CD14-positive monocyte (primary cell): ENCODE data around the gene RIPOR3. TPM values are rescaled to one million over a fixed set of nuclear protein-coding genes. Genes with fewer than 3 reads are reported as not detected.

Source experiments
- DNase-seq, 3 donors: peaks; one replicate each; pipeline ENCODE4 v3.0.0-alpha.2; 2011 to 2022
- H2AFZ ChIP-seq: 2 replicates; pipeline ENCODE4 v1.6.0; 2012; ENCODE audit warnings: mild to moderate bottlenecking, low read depth, low read length, inconsistent platforms; ENCODE audit not compliant: insufficient read depth, poor library complexity, severe bottlenecking
- H3K27ac ChIP-seq, 2 donors: 1 replicate in 1 of 2; 2 replicates in 1 of 2; pipeline ENCODE4 v1.5.1; 2012 to 2013; ENCODE audit warnings: low read length in 2 of 2, control low read depth in 1 of 2, inconsistent platforms in 1 of 2, low read depth in 1 of 2, mild to moderate bottlenecking in 1 of 2
- H3K27me3 ChIP-seq, 2 donors: one replicate each; pipeline versions ENCODE4 v1.6.0 to v1.6.1; 2011 to 2013; ENCODE audit warnings: low read length in 2 of 2; ENCODE audit not compliant: control insufficient read depth in 2 of 2, insufficient read depth in 2 of 2
- H3K36me3 ChIP-seq, 2 donors: replicated peaks in 1 of 2; 1 replicate in 1 of 2; 2 replicates in 1 of 2; pipeline versions ENCODE4 v1.5.1 to v1.6.1; 2012 to 2013; ENCODE audit warnings: low read length in 2 of 2, control low read depth in 1 of 2, inconsistent platforms in 1 of 2, mild to moderate bottlenecking in 1 of 2; ENCODE audit not compliant: insufficient read depth in 2 of 2, control insufficient read depth in 1 of 2
- H3K4me1 ChIP-seq, 2 donors: 1 replicate in 1 of 2; 2 replicates in 1 of 2; pipeline versions ENCODE4 v1.5.1 to v1.6.1; 2012 to 2013; ENCODE audit warnings: low read length in 2 of 2, control low read depth in 1 of 2, inconsistent platforms in 1 of 2, mild to moderate bottlenecking in 1 of 2, moderate library complexity in 1 of 2; ENCODE audit not compliant: insufficient read depth in 2 of 2, control insufficient read depth in 1 of 2
- H3K4me2 ChIP-seq: replicated peaks from 2 replicates; pipeline ENCODE3; 2012; ENCODE audit warnings: low read length, moderate library complexity, mild to moderate bottlenecking; ENCODE audit not compliant: poor library complexity, severe bottlenecking; ENCODE audit errors: extremely low read depth
- H3K4me3 ChIP-seq, 3 experiments: fragments of 200-600 bp in 1 of 3; sonication (generic) in 1 of 3; replicated peaks in 1 of 3; 1 replicate in 2 of 3; 2 replicates in 1 of 3; pipeline ENCODE4 v1.5.1; 2011 to 2013; ENCODE audit warnings: low read length in 3 of 3, mild to moderate bottlenecking in 3 of 3, control low read depth in 2 of 3, low read depth in 2 of 3, inconsistent platforms in 1 of 3, moderate library complexity in 1 of 3
- H3K79me2 ChIP-seq: 2 replicates; pipeline ENCODE4 v1.6.0; 2012; ENCODE audit warnings: mild to moderate bottlenecking, control low read depth, inconsistent platforms, low read length, moderate library complexity; ENCODE audit not compliant: insufficient read depth
- H3K9ac ChIP-seq: 2 replicates; pipeline ENCODE4 v1.6.0; 2017; ENCODE audit warnings: low read length, mild to moderate bottlenecking; ENCODE audit not compliant: insufficient read depth, poor library complexity, severe bottlenecking
- H3K9me3 ChIP-seq, 2 donors: replicated peaks in 1 of 2; 1 replicate in 1 of 2; 2 replicates in 1 of 2; pipeline versions ENCODE4 v1.5.1 to v1.6.1; 2012 to 2013; ENCODE audit warnings: low read length in 2 of 2, control low read depth in 1 of 2; ENCODE audit not compliant: control insufficient read depth in 1 of 2, insufficient read depth in 1 of 2
- H4K20me1 ChIP-seq: 2 replicates; pipeline ENCODE4 v1.6.0; 2012; ENCODE audit warnings: mild to moderate bottlenecking, low read length, control low read depth, moderate library complexity; ENCODE audit not compliant: insufficient read depth
- H3K27ac Mint-ChIP-seq, 7 donors: one replicate each; pipeline ENCODE4 v1.8.0; 2020; ENCODE audit warnings: mild to moderate bottlenecking in 7 of 7, mixed read lengths in 7 of 7, moderate library complexity in 6 of 7, inconsistent platforms in 2 of 7
- H3K27me3 Mint-ChIP-seq, 3 donors: one replicate each; pipeline ENCODE4 v1.8.0; 2021 to 2022; ENCODE audit warnings: low read depth in 3 of 3, mild to moderate bottlenecking in 3 of 3, mixed read lengths in 3 of 3, moderate library complexity in 3 of 3, inconsistent platforms in 1 of 3
- H3K36me3 Mint-ChIP-seq, 2 donors: one replicate each; pipeline ENCODE4 v1.8.0; 2020; ENCODE audit warnings: mixed read lengths in 2 of 2, inconsistent platforms in 1 of 2, mild to moderate bottlenecking in 1 of 2
- H3K4me1 Mint-ChIP-seq: one replicate; pipeline ENCODE4 v1.8.0; 2020; ENCODE audit warnings: mild to moderate bottlenecking, mixed read lengths
- H3K4me3 Mint-ChIP-seq, 2 donors: one replicate each; pipeline ENCODE4 v1.8.0; 2020; ENCODE audit warnings: mild to moderate bottlenecking in 2 of 2, mixed read lengths in 2 of 2, moderate library complexity in 1 of 2
- H3K9me3 Mint-ChIP-seq, 7 donors: one replicate each; pipeline ENCODE4 v1.8.0; 2020 to 2022; ENCODE audit warnings: mixed read lengths in 7 of 7, mild to moderate bottlenecking in 6 of 7, moderate library complexity in 6 of 7, inconsistent platforms in 2 of 7
- WGBS: methylation state at CpG from one replicate; pipeline ENCODE4 v1.1.5; 2013; ENCODE audit warnings: missing lambda C conversion rate; ENCODE audit not compliant: insufficient coverage; 5-methylcytosine and 5-hydroxymethylcytosine counted together
- intact Hi-C, 2 donors: fragments of 100-400 bp; cut with micrococcal nuclease; formaldehyde crosslinking; loops; one replicate each; pipeline versions ENCODE4 v1.15.0 to v1.15.1; 2023
- polyA plus RNA-seq, 3 donors: library from polyadenylated mRNA; depleted of rRNA in 1 of 3; unstranded in 2 of 3; stranded (reverse) in 1 of 3; fragments of 300-500 nt in 2 of 3; fragments of >200 nt in 1 of 3; fragmentation: Illumina TruSeq in 2 of 3; gene quantifications; 1 replicate in 2 of 3; 2 replicates in 1 of 3; pipeline ENCODE4 v1.2.3, GENCODE V29; 2012 to 2021
- TF ChIP-seq, protein P1 (sequence below): fragments of 200-600 bp; IDR thresholded peaks from one replicate; pipeline ENCODE4 v1.8.0; 2022; ENCODE audit warnings: antibody characterized with exemption, mild to moderate bottlenecking

The RIPOR3 gene
- polyA plus RNA-seq, 3 donors = not detected

DNA sequence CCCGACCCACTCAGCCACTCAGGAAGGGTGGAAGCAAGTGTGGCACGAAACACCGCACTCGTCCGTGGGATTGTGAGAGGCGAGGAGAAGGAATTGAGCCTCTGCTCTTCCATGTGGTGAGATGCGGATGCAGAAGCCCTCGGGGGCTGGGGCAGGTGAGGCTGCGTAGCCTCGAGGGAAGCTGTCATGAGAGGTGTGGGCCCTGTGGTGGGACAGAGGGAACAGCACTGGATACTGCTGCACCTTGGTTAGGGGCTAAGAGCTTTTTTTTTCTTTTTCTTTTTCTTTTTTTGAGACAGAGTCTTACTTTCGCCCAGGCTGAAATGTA lies 94.7 kb downstream of the RIPOR3 start:
- DNase-seq = no peak
- TF ChIP-seq, protein P1, sequence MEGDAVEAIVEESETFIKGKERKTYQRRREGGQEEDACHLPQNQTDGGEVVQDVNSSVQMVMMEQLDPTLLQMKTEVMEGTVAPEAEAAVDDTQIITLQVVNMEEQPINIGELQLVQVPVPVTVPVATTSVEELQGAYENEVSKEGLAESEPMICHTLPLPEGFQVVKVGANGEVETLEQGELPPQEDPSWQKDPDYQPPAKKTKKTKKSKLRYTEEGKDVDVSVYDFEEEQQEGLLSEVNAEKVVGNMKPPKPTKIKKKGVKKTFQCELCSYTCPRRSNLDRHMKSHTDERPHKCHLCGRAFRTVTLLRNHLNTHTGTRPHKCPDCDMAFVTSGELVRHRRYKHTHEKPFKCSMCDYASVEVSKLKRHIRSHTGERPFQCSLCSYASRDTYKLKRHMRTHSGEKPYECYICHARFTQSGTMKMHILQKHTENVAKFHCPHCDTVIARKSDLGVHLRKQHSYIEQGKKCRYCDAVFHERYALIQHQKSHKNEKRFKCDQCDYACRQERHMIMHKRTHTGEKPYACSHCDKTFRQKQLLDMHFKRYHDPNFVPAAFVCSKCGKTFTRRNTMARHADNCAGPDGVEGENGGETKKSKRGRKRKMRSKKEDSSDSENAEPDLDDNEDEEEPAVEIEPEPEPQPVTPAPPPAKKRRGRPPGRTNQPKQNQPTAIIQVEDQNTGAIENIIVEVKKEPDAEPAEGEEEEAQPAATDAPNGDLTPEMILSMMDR = no peak
- no peak overlapping the region for H2AFZ ChIP-seq
- no peak overlapping the region for H3K4me2 ChIP-seq
- H3K4me1 ChIP-seq = no peaks in the 10 kb centered on the region
- WGBS = 97% methylated on average over 6 of the region's 11 CpGs
- intact Hi-C loops = no loop called here
- H4K20me1 ChIP-seq = no peaks in the 10 kb centered on the region
- no peaks in the 10 kb centered on the region for H3K36me3 Mint-ChIP-seq
- no peaks in the 10 kb centered on the region for H3K79me2 ChIP-seq
- H3K9me3 ChIP-seq = no peaks in the 10 kb centered on the region
- H3K9me3 Mint-ChIP-seq = peaks cover 0 to 2% (median 0%) of the 10 kb centered on the region in 7 donors
- H3K27ac ChIP-seq = no peak overlapping the region
- no peaks in the 10 kb centered on the region for H3K36me3 ChIP-seq
- peaks cover 6 to 11% (median 6%) of the 10 kb centered on the region in 3 donors for H3K27me3 Mint-ChIP-seq
- H3K4me3 Mint-ChIP-seq = no peak overlapping the region
- H3K27me3 ChIP-seq = no peaks in the 10 kb centered on the region
- H3K4me3 ChIP-seq = no peak overlapping the region
- peak overlapping the region in 1 of 7 donors; percentile 60 for H3K27ac Mint-ChIP-seq
- no peak overlapping the region for H3K9ac ChIP-seq
- H3K4me1 Mint-ChIP-seq = peaks cover 5% of the 10 kb centered on the region

DNA sequence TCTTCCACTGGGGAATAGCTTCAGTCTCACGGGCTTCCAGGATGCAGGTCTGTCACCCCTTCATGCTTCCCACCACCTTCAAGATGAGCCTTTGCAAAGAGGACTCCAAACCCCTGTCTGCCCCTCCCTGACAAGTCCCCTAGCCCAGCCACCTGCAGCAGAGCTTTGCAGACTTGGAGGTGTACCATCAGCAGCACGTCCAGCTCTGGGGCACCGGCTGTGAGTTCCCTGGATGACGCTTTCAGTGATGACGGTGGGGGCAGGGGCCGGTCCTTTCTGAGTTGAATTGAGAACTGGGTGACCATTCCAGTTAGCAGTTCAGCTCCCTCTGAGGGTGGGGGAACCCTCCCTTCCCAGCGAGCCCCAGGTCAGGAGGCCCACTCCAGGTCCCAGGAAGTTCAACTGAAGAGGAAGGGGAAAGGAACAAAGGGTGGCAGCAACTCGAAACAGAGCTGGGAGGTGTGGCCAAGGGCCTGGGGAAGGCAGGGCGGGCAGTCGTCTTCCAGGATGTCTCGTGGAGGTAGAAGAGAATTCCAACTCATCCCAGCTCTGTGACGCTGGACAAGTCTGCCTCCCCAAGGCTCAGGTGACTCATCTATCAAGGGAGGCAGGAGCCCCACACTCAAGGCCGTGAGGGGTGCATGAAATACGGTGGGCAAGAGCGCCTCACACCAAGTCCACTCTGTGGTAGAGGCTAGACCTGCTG lies 95.2 kb downstream of the RIPOR3 start:
- Histone ChIP-seq H3K4me1 (no peaks in the 10 kb centered on the region), H3K27ac (no peak overlapping the region), H3K79me2 (no peaks in the 10 kb centered on the region), H2AFZ (no peak overlapping the region), H3K9me3 (no peaks in the 10 kb centered on the region), H3K4me2 (no peak overlapping the region), H3K4me3 (no peak overlapping the region), H4K20me1 (no peaks in the 10 kb centered on the region), H3K9ac (no peak overlapping the region), H3K36me3 (no peaks in the 10 kb centered on the region), H3K27me3 (no peaks in the 10 kb centered on the region)
- Mint-ChIP-seq H3K4me1 (peaks cover 5% of the 10 kb centered on the region), H3K9me3 (peaks cover 0 to 2% (median 0%) of the 10 kb centered on the region in 7 donors), H3K27me3 (peaks cover 6 to 11% (median 6%) of the 10 kb centered on the region in 3 donors), H3K4me3 (no peak overlapping the region), H3K36me3 (no peaks in the 10 kb centered on the region), H3K27ac (peak overlapping the region in 1 of 7 donors; percentile 60)
- intact Hi-C loops = no loop called here
- no peak for DNase-seq
- TF ChIP-seq, protein P1 = no peak
- WGBS = 82% methylated on average over 14 of the region's 15 CpGs
